HG03196 (cell line): ENCODE results near the gene KHDC1.
A peak's percentile ranks its signal among the peaks of the same experiment; 100 is the strongest.
"Not testable (repeated sequence)": the region's sequence is repeated elsewhere in the genome, so short reads cannot be mapped to it uniquely, and the experiment has no call there.

Source experiments
- ATAC-seq: cut with Tn5 transposase; IDR thresholded peaks from one replicate; pipeline ENCODE4 v1.9.1; 2021; ENCODE audit not compliant: unreplicated experiment

The KHDC1 gene

DNA sequence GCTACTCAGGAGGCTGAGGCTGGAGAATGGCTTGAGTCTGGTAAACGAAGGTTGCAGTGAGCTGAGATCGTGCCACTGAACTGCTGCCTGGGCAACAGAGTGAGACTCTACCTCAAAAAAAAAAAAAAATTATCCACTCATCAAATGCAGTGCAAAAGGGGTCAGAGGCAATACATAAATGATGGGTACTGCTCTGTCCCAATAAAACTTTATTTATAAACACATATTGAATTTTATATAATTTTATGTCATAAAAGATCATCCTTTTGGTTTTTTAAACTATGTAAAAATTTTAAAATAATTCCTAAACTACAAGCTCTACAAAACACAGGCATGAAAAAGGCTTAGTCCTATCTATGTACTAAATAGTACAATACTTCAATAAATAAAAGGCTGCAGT, 10.3 kb downstream of the KHDC1 start:
- ATAC-seq: no peak

DNA sequence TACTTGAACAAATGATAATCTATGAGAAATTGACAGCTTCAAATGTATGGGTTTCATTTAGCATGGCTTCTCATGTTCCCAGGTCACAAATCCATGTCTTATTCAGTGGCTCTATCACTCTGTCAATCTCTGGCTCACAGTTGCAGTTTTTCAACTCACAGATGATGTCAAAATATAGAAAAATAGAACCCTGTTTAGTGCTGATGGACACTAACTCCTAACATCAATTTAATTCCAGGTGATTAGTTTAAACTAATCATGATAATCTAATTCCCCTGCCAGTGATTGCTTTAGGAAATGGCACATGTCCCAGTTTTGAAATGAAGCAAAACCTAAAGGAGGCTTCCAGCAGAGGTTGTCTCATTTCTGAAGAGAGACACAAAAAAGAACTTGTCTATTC, 13.0 kb downstream of the KHDC1 start:
- no peak for ATAC-seq

DNA sequence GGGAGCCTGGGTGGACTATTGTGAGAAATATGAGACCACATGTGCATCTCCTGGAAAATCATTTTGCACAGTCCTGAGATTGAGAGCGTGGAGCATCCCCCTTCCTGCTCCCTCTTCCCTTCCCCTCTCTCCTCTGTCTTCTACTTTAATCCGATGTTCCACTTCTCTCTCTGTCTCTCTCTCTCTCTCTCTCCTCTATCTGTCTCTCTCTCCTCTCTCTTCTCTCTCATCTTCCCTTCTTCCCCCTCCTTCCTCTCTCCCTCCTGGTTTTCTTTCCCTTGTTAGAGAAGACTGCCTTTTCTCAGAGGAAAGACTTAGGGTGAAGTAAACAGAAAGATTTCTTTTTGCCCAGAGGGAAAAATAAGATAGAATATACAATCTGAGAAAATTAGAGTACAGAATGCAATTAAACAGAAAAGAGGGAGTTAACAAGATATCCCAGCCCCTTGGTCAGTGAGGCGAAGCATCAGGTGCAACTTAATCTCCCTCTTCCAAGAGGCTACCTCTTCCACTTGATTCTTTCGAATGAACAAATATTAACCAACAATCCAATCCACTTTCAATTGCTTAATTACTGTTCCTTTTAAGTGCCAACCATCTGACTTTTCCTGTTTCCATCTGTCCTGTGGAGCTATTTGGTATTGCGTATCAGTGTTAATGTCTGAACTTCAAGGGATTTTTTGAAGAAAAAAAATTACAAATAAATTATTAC, 14.6 kb downstream of the KHDC1 start:
- no peak for ATAC-seq

DNA sequence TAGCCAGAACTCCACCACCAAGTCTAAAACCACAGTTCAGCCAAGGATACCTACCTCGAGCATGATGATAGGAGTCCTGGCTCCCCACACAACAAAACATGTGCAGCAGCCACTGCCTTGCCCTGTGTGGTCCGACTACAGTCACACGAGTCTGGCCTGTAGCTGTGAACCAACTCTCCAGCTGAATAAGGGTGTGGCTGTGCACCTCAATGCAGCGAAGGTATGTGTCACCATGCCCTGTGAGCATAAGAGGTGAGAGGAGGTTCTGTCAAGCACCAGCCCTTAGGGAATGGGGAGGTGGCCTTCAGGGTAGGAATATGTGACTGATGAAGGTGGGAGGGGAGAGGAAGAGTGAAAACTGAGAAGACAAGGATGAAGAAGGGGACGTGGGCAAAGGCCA, 21.0 kb downstream of the KHDC1 start:
- ATAC-seq: no peak

DNA sequence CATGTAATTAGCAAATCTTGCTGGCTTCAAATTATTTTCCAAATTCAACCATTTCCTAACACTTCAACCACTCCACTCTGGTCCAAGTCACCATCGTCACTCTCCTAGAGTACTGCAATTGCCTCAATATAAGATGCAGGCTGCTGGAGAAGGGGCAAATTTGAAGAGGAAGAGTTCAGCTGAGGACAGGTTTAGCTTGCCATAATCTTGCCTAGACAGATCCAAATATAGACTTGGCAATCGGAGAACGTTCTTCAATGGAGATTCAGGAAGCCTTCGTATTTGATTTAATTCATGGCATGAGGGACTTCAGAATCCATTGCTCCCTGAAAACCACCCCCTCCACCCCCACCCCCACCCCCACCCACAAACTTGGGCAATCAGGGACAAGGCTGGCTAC, 22.3 kb downstream of the KHDC1 start:
- ATAC-seq: no peak

DNA sequence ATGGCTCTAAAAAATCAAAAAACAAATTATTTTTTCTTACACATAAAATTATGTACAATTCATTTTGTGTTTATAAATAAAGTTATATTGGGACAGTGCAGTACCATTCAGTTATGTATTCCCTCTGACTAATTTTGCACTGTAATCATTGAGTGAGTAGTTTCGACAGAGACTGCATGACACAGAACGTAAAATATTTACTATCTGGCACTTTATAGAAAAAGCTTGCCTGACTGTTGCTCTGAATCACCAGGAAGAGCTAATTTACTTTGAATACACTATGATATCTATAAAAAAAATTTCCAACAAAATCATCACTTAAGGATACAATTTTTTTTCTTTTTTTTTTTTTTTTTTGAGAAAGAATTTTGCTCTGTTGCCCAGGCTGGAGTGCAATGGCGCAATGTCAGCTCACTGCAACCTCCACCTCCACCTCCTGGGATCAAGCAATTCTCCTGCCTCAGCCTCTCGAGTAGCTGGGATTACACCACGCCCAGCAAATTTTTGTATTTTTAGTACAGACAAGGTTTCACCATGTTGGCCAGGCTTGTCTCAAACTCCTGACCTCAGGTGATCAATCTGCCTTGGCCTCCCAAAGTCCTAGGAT, 26.7 kb downstream of the KHDC1 start:
- ATAC-seq: no peak

DNA sequence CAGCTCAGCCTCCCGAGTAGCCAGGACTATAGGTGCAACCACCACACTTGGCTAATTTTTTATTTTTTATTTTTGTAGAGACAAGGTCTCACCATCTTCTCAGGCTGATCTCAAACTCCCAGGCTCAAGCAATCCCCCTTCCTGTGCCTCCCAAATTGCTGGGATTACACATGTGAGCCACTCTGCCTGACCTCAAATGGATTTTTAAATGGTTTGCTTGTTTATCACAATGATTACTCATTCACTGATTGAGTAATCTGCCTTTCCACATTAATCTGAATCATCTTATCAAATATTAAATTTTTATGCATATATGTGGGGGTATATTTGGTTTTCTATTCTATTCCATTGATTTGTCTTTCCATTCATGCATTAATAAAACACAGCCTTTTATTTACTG, 28.3 kb downstream of the KHDC1 start:
- no peak for ATAC-seq

DNA sequence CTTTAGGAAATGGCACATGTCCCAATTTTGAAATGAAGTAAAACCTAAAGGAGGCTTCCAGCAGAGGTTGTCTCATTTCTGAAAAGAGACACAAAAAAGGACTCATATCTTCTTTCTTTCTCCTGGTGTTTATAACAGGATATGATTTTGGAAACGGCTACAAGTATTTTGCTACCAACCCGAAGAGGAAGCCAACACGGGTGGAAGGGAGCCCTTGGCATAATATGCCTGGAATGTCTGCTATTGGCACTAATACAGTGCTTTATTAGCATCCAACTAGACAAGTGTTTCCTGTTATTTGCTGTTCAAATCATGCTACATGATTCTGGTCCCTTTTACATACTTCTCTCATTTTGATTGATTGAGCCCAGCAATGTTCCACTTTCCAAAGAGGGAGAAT, 29.0 kb downstream of the KHDC1 start:
- ATAC-seq: not testable (repeated sequence)

DNA sequence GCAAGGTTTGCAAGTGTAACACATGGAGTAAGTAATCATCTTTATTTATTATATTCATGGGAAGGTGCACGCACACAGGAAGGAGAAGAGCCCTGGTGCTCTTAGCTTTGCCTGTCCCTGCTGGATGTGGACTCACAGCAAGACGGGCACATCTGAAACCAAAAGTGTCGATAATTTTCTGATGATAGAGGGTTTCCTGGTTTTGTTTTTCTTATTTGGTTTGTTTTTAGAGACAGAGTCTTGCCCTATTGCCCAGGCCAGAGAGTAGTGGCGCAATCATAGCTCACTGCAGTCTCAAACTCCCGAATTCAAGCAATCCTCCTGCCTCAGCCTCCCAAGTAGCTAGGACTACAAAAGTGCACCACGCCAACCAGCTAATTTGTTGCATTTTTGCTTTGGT, 29.9 kb downstream of the KHDC1 start:
- ATAC-seq: no peak

DNA sequence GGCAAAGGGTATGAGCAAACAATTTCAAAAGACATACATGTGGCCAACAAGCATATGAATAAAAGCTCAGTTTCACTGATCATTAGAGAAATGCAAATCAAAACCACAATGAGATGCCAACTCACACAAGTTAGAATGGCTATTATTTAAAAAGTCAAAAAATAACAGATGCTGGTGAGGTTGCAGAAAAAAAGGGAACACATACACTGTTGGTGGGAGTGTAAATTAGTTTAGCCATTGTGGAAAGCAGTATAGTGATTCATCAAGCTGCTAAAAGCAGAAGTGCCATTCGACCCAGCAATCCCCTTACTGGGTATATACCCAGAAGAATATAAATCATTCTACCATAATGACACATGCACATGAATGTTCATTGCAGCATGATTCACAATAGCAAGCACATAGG, 31.0 kb downstream of the KHDC1 start:
- ATAC-seq: peak; percentile 73

DNA sequence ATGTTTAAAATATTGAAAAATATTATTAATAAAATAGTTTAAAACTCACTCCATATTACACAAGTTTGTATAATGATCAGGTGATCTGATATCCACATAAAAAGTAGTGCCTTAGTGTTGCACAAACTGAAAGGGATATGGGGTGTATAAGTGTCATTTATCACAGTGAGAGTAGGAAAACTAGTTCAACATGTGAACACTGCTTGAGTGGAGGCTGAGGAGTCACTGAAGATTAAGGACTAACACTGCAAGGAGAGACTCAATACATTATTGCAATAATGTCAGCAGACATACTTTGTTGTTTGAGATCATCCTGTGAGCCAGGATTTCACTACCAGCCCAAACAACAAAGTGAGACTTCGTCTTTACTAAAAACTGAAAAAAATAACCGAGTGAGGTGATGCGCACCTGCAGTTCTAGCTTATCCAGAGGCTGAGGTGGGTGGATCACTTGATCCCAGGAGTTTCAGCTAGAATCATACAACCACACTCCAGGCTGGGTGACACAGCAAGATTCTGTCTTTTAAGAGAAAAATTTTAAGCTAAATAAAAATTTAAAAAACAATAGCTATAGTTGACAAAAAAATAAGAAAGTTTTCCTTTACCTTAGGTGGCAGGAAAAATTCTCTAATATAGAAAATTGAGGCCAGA, 35.3 kb downstream of the KHDC1 start:
- no peak for ATAC-seq

DNA sequence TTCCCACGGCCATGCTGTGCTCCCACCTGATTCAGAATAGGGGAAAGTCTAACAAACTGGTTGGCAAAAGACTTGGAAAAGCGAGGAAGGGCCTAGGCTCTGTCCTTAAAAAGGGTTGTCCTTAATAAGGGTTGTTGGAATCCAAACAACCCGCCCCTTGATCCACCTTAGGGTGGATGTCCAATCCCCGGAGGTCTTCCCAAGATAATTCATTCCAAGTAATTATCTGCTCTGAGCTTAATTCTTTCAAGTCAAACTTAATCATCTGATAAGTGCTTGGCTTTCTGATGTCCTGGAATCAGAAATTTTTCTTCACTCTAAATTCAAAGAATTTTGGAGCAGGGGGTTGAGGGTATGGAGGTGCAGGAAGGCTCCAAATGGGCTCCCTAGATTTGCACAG, 37.6 kb downstream of the KHDC1 start, which contains the start of gene KHDC1L:
Gene KHDC1L (minus strand): TSS at position 101 of the 400 bp plus-strand sequence. CDS start 88 bp downstream, at position 13.
- no peak for ATAC-seq

DNA sequence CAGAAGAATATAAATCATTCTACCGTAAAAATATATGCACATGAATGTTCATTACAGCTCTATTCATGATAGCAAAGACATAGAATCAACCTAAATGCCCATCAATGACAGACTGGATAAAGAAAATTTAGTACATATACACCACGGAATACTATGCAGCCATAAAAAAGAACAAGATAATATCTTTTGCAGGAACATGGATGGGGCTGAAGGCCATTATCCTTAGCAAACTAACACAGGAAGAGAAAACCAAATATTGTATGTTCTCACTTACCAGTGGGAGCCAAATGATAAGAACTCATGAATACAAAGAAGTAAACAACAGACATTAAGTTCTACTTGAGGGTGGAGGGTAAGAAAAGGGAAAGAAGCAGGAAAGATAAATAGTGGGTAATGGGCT, 46.1 kb downstream of the KHDC1 start:
- ATAC-seq: no peak

DNA sequence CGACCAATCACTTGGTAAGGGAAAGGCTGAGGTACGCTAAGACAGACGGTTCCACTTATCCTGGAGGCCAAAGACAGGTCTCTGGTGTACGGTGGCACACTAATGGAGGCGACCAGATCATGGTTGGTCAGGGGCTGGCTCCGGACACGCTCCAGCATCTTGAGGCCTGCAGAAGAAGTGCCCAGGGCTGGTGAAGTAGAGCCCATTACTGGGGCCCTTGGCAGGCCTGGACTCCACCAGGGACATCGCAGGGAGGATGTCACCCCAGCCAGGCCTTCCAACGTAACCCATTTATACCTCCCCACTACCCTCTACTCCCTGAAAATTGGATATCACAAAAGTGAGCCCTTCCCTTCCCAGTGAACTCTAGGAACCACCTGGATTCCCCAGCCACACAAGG, 53.9 kb downstream of the KHDC1 start:
- no peak for ATAC-seq

DNA sequence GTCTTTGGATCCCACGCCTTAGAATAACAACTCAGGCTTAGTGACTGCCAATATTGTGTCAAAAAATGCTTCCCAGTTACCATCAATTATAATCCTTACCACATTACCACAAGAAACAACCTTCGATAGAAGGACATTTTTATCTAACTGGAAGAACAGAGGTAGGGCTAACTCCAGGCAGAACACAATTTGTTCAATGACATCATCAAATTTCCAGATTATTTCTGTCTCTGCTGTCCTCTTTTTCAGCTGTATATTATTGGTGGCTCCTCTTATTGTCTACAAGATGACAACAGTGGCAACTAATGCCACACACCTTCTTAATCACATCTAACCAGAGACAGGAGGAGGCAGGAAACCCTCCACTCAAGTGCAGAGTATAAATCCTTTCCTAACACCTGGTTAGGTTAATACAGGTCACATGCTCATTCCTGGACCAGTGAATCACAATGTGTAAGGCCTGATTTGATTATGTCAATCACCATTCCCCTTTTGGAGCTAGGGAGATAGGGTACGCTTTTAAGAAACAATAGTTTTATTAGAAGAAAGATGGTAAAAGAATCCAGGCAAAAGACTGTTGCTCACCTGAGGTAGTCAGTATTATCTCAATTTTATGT, 55.7 kb downstream of the KHDC1 start:
- no peak for ATAC-seq

DNA sequence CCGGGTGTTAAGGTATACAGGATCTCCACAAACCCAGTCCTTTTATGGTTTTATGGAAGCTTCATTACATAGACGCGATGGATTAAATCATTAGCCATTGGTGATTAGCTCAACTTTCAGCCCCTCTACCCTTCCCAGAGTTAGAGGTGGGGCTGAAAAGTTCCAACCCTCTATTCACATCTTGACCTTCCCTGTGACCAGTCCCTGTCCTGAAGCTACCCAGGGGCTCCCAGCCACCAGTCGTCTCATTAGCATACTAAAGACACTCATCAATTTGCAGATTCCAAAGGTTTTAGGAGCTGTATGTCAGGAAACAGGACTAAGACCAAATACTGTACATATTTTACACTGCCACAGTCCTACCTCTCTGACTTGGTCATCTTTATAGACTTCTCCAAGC, 58.7 kb downstream of the KHDC1 start:
- no peak for ATAC-seq

DNA sequence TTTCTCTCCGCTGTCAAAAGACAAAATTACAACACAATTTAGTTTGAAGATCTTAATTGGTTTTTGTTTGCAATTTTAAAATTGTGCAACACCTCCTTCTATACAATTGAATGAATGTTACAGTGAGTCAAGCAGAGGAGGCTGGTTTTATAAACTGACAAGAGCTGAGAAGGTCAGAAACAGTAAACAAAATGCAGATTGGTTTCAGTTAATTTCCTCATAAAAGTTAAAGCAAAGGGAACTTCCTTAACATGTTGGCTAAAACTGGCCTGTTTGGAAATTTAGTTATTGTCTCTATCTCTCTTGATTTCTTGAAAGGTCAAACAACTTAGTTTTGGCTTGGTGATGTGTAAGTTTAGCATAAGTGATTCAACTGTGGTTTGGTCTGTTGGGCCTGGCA, 59.9 kb downstream of the KHDC1 start:
- ATAC-seq: no peak

DNA sequence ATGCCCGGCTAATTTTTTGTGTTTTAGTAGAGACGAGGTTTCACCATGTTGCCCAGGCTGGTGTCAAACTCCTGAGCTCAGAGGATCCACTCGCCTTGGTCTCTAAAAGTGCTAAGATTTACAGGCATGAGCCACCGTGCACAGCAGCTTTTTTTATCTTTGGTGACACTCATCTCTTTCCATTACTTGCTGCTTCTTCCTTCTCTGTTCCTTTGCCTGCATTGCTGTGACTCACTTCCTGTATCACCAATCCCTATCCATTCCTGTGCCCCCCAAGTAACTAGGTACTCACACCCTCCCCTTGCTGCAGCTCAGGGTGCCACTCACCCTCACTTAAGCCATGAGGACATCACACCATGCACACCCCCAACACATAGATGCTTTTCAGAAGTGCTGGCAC, 62.3 kb downstream of the KHDC1 start:
- no peak for ATAC-seq

DNA sequence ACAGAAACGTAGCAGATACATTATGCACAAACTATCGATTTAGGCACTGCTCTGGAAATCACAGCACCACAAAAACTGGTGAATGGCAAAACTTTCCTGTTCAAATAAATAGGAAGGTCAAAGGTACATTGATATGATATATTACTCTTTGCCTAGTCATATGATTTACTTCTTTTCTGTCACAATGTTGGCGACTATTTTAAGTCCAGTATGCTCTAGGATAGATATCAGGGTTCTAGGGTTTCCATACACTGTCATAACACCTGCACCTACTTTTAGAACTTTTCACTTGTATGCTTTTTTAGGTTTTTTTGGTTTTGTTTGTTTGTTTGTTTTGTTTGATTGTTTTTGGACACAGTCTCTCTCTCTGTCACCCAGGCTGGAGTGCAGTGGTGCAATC, 62.7 kb downstream of the KHDC1 start:
- no peak for ATAC-seq

DNA sequence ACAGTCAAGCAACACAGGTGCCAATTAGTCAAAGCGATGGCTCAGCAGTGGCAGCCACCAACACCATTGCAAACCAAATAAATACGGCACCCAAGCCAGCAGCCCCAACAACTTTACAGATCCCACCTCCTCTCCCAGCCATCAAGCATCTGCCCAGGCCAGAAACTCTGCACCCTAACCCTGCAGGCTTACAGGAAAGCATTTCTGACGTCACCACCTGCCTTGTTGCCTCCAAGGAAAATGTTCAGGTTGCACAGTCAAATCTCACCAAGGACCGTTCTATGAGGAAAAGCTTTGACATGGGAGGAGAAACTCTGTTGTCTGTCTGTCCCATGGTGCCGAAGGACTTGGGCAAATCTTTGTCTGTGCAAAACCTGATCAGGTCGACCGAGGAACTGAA, 68.3 kb downstream of the KHDC1 start:
- ATAC-seq: no peak

DNA sequence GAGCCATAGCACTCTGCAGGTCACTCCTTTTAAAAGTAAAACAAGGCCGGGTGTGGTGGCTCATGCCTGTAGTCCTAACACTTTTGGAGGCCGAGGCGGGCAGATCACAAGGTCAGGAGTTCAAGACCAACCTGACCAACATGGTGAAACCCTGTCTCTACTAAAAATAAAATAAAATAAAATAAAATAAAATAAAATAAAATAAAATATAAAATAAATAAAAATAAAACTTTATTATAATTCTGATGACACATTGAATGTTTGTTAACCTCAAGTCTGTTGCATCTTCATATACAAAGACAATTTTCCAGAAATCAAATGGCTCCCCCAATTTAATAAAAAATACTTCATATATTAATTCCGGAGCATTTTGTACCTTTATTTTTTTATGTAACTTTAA, 69.7 kb downstream of the KHDC1 start:
- not testable (repeated sequence) for ATAC-seq
